ENCODE results near the gene SMOC2.

The SMOC2 gene

DNA sequence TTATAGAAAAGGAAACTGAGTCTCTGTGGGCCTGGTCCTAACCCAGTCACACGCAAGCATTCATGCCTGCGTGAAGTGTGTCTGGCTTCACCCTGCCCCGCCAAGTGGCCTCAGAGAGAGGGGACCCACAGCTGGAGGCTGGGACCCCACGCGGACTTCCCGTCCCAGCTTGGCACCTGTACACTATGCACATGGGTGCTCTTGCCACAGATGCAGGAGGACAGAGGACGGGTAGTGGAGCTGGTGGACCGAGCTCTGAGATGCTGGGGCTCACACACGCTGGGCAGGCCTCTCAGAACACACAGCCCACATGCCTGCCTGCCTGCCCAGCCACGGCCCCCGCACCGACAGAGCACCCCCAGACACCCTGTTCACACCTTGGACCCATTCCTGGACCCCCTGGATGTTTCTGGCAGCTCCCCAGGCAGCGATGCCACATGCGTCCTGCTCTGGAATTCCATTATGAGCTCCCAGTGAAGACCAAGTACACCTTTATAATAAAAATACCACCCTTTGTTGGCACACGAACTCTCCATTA lies 24.9 kb upstream of the SMOC2 start:
- DNase-seq = no peak

DNA sequence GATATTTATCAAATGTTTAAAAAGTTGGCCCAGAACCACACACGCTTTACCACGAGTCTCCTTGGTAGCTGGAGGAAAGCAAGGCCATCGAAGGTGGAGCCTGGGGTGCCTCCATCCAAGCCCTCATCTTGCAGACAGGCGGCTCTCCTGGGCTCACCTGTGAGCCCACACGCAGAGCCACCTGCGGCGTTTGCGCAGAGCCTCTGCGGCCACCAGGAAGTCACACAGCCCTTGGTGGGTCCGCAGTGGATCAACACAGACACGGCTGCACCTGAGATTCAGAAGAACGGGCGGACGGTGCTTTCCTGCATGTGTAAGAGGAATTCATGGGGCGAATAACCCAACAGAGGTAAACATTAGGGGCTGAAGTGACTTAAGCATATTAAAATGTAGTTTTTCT lies 24.5 kb upstream of the SMOC2 start:
- DNase-seq = no peak

DNA sequence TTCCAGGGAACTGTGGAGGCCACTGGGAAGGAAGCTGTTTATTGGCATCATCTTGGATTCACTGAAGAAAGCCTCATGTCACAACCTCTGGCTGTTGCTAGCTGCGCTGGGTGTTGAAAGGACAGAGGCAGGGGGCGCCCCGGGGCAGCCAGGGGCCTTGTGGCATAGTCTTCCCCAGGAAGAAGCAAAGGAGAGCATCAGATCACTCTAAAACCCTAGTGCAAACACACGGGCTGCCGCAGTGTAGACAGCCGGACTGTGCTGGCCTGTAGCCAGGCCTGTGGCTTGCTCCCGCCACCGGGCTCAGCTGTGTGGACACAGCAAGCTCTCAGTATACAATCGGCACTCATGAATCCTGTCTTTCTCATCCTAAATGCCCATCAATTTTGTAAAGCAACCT lies 23.8 kb upstream of the SMOC2 start:
- DNase-seq = no peak

- no peak for DNase-seq
Observed at GRCh38 chr6:168417679-168418557, 23.1 kb upstream of the SMOC2 start.

- DNase-seq = no peak
Observed at GRCh38 chr6:168418711-168419121, 22.3 kb upstream of the SMOC2 start.

- no peak for DNase-seq
Observed at GRCh38 chr6:168419569-168419968, 21.4 kb upstream of the SMOC2 start.

DNA sequence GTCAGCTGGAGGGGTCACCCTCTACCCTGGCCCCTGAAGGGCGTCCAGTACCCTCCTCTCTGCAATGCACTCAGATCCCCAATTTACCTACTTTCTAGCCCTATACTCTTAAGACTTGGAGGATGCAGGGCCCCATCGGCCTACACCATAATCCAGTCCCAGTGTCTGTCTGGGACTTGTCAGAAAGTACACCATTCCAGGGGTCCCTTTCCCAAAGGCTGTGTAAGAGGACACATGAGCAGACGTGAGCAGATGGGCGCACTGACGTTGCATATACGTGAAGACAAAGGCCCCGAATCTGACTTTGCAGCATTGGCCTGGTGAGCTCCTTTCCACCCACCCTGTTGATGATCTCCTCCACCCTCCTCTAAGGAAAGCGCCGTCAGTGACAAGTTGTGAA lies 20.9 kb upstream of the SMOC2 start:
- no peak for DNase-seq

DNA sequence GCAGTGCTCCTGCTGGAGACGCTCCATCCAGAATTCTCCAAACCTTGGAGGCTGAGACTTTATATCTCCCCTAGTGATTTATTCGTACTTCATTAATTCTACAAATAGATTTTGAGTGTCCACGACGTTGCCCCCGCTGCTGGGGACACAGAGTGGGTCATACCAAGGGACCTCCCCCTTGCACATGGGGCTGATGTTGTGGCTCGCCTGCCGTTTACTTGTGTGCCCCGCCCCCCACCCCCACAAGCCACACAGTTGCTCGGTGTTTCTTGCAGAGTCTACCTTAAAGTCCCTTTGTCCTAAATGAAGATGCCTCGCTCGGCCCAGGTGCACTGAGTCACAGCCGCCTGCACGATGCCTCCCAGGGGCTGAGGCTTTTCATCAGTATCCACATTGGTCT lies 20.3 kb upstream of the SMOC2 start:
- DNase-seq = no peak

DNA sequence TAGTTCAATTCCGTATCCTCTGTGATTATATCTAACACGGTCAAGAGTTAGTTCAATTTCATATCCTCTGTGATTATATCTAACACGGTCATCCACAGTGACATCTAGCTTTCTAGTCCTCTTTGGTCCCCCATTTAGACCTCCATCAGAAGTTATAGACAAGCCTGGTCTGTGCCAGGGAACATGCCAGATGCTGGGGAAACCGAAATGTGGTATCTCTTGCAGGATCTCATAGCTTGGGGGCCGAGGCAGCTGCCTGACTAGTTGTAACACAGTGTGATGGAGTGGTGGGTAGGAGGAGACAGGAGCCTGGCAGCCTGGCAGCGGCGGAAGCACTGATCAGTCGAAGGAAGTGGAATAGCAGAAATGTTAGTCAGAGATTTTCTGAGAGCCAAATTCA lies 13.8 kb upstream of the SMOC2 start:
- DNase-seq = no peak

GRCh38 chr6:168428052-168428826 lies 12.7 kb upstream of the SMOC2 start:
- no peak for DNase-seq

GRCh38 chr6:168428863-168429262 lies 12.1 kb upstream of the SMOC2 start:
- DNase-seq = no peak

- no peak for DNase-seq
Observed at GRCh38 chr6:168432196-168432595, 8.8 kb upstream of the SMOC2 start.

GRCh38 chr6:168433898-168434297 lies 7.1 kb upstream of the SMOC2 start:
- DNase-seq = no peak

DNA sequence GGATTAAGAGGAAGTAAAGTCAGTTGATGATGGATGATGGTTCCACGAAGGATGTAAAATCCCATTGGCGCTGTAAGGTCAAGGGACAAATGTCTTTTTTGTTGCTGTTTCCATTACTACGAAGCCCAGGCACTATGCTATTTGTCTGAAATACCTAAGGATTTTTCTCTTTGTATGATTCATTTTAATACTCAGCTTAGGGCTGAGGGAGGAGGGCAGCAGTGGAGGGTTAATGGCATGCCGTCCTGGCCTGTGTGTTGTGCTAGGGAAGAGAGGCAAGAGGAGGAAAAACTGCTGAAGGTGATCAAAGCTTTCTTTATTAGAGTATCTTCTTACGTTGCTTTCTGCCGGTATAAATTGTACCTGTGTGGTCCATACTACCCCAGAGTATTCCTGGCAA lies 6.5 kb upstream of the SMOC2 start:
- DNase-seq = no peak

- no peak for DNase-seq
Observed at GRCh38 chr6:168437751-168438150, 3.2 kb upstream of the SMOC2 start.

- no peak for DNase-seq
Observed at GRCh38 chr6:168438783-168439520, 2.0 kb upstream of the SMOC2 start.

GRCh38 chr6:168439794-168440450 lies 1.1 kb upstream of the SMOC2 start:
- DNase-seq = no peak

- DNase-seq = no peak
Observed at GRCh38 chr6:168441434-168442391, 729 bp downstream of the SMOC2 start.

DNA sequence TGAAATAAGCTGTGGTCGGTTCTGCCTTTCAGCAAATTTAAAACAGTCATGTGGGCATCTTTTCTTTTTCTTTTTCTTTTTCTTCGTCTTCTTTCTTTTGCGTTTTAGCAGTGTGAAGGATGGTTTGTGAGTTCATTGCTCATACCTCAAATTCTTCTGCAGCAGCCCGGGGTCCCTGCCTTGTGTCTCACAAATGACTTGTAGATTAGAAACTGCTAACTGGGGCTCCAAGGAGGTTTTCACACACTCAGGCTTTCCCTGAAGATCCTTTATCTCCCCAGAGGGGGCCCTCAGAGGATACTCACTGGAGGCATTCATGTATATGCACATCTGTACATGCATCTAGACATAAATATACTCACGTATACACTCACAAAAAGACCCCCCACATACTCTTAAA lies 1.7 kb downstream of the SMOC2 start:
- DNase-seq = no peak

DNA sequence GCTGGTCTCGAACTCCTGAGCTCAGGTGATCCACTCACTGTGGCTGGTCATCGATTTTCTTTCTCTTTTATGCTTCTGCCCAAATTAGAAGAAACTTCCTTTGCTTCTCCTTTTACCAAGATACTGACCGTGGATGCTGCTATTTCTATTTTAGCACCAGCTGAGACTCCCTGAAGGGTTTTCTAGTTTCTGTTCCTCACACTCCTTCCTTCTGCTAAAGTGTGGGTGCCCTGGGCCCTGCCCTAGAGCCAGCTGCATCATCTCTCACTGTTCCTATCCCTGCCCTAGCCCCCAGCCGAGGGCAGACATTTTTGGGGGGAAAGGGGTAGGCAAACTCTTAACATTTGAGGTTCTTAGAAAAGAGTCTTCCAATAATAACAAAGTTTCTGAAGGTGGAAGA lies 6.3 kb downstream of the SMOC2 start:
- no peak for DNase-seq

- no peak for DNase-seq
Observed at GRCh38 chr6:168447700-168448099, 6.7 kb downstream of the SMOC2 start.
